Subcutaneous adipose tissue (tissue), 4 donors: ENCODE measurements around the gene DOCK2. TPM values are rescaled to one million over a fixed set of nuclear protein-coding genes. Genes with fewer than 3 reads are reported as not detected.

ENCODE experiments used
- CTCF ChIP-seq: fragments of 450-650 bp; IDR thresholded peaks from one replicate; pipeline ENCODE4 v1.5.1; 2016; ENCODE audit warnings: low read depth, mild to moderate bottlenecking, control low read depth, antibody characterized with exemption, moderate library complexity
- total RNA-seq, 4 donors: library from RNA; depleted of rRNA; stranded (reverse); fragments of >200 nt; gene quantifications; one replicate each; pipeline ENCODE4 v1.1.0, GENCODE V29; 2016

Gene DOCK2
- total RNA-seq, 4 donors from 2014 or later: 23.9 to 101 (median 51.1) TPM

DNA sequence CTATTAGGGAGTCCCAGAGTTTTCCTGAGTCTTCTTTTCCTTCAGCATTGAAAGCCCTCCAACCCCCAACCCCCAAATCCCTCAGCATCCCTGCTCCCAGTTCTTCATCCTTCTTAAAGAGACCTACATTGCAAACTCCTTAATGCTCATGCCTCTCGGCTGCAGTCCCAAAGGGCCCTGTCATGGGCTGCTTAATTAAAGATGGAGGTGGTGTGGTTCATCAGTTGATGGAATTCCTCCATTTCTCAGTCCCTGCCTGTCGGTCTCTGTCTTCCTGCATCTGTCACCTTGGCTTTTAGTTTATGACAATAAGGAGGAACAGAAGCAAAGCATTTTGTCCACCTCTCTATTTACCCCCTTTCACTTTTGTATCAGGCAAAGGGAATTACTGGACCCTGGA lies 470.6 kb downstream of the DOCK2 start:
- TF ChIP-seq CTCF: no peak

GRCh38 chr5:170108266-170108785 lies 471.3 kb downstream of the DOCK2 start:
- TF ChIP-seq CTCF: no peak

GRCh38 chr5:170109059-170110031 lies 472.3 kb downstream of the DOCK2 start:
- no peak for TF ChIP-seq CTCF

DNA sequence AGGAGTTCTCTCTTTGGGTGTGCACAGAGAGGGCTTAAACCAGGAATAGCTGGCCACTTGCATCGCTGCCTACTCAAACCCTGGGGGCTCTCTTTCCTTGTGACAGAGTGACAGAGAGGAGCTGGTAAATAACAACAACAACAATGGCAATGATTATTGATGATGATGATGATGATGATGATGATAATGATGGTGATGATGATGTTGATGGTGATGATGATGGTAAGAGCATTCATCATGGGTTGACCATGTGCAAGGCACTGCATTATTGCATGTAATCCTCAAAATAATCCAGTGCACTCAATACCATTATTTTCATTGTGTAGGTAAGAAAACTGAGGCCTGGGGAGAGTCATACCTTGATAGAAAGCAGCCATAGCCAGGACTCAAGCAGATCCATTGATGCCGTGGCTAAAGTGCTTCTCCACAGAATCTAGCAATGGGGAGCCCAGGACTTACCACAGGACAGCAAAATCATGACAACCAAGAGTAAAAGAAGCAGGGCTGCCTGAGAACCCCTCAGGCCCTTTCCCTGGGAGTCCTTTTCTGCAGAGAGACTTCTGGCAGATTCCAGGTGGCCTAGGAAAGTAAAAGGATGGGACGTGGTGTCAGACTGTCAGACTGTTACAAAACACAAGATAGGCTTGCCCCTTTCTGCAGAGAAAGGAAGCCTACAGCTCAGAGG lies 473.5 kb downstream of the DOCK2 start:
- no peak for TF ChIP-seq CTCF

DNA sequence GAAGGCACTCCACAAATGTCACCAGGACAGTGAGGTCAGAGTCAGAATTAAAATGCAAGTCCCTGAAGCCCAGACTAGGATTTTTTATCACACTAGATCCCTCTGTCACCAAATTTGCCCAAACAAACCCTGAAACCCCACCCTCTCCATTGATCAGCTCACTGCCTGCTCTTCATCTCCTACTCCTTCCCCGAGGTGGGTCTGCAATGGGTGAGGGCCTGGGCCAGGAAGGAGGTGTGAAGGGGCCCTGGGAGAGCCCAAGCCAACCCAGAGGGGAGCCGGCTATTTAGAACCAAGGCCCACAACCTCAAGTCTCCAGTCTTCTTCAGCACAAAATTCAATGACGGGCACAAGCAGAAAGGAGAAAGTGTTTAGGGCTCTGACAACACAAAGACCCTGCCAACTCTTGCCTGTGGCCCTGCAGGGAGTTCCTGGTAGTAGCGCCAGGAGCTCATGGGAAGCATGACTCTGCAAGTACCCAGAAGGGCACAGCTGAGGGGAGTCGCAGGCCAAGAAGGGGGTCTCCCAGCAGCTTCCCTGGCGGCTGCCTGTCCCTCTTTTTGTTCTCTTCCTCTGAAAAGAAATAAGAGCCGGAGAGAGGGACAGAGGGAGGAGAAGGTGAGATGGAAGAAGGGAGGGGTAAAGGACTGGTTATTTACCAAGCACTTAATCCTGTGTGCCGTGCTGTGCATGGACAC lies 474.2 kb downstream of the DOCK2 start:
- TF ChIP-seq CTCF: no peak

- no peak for TF ChIP-seq CTCF
Observed at GRCh38 chr5:170112876-170113521, 475.9 kb downstream of the DOCK2 start.
